HG03571 (cell line): Measurements from ENCODE around the gene TCP11.

ENCODE experiments used
- ATAC-seq: cut with Tn5 transposase; IDR thresholded peaks from one replicate; pipeline ENCODE4 v1.9.1; 2021; ENCODE audit not compliant: unreplicated experiment

Gene TCP11

DNA sequence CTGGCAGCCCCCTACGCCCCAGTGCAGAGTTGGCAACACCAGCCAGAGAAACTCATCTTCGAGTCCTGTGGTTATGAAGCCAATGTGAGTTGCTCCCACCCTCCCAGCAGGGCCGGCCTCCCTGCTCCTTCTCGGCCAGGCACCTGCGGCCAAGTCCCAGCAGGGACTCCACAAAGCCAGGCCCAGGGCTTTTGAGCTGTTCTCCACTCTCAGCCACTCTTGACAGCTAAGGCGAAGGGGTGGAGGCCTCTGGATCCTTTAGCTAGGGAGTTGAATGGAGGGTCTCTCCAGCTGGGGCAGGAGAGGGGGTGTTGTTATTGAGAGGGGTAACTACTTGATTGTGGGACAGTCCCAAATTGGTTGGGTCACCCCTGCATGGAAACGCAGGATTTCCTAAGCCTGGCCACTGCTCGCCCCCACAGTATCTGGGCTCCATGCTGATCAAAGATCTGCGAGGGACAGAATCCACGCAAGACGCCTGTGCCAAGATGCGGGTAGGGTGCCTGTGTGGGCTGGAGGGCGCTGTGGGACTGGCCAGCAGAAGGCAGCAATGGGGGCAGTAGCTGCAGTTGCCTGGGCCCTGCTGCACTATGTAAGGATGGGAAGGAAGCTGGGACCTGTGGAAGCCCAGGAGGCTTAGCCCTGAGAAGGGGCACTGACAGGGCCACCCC is 58.3 kb downstream of the TCP11 start:
- ATAC-seq = no peak

DNA sequence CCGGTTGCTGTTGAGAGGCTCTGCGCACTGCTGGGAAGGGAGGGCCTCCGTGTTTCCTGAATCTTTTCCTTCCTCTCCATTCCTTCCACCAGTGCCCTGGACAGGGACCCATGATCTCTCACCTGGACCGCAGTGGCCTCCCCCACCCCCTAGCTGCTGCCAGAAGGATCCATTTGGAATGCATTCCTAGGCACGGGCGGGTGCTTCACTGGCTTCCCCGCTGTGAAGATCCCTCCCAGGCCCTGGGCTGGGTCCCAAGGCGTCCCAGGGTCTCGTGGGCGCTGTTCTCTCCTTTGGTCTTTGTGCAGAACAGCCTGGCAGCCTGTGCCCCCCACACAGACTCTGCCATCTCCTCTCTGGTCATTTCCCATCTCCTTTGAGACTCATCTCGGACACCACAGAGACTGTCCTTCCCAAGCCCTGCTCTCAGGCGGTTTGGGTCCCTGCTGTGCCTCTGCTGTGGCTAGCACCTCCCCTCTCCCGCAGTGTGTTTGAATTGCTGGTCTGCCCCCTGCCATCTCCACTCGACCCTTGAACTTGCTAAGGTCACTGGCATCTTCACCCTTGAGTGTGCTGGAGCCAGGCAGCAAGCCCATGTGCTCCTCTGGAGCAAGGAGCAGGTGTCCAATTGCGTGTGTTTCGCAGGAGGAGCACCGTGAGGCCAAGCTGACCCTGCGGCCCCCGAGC is 59.0 kb downstream of the TCP11 start:
- ATAC-seq = no peak

DNA sequence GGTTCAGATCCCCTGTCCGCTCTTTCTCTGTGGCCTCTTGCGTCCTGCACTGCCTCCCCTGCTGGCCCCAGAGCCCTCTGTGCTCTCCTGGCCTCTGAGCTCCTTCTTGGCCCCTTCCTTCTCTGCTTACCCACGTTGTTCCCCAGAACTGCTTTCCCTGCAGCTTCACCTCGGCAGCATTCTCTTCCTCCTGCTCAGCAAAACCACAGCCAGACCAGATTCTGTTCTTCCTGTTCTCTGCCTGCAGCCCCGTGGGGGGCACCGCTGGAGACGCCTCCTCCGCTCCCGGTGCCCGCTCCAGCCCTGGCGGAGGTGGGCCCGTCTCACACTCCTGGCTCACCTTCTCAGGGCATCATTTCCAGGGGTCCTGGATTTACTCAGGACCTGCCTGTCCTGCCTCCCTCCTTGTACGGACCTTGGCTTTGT is 59.7 kb downstream of the TCP11 start:
- ATAC-seq = no peak

DNA sequence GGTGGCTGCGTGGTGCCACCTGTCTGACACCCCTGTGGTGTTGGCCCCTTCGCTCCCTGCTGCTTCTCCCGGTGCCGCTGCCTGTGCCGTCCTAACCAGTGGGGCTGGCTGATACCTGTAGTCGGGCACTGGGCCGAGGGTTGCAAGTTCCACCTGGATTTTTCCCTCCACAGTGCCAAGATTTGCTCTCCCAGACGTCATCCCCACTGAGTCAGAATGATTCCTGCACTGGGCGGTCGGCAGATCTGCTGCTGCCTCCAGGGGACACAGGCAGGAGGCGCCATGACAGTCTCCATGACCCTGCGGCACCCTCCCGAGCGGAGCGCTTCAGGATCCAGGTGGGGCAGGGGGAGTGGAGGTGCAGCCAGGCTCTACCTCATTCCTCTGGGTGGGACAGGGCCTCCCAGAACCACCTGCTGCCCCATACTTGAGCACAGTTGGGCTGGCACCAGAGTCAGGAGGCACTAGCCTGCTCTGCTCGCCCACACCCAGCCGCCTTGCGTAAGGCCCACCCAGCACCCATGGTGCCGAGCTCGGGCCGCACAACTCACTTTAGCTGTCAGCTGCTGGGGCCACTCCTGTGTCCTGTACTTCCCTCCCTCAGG is 60.2 kb downstream of the TCP11 start:
- no peak for ATAC-seq

DNA sequence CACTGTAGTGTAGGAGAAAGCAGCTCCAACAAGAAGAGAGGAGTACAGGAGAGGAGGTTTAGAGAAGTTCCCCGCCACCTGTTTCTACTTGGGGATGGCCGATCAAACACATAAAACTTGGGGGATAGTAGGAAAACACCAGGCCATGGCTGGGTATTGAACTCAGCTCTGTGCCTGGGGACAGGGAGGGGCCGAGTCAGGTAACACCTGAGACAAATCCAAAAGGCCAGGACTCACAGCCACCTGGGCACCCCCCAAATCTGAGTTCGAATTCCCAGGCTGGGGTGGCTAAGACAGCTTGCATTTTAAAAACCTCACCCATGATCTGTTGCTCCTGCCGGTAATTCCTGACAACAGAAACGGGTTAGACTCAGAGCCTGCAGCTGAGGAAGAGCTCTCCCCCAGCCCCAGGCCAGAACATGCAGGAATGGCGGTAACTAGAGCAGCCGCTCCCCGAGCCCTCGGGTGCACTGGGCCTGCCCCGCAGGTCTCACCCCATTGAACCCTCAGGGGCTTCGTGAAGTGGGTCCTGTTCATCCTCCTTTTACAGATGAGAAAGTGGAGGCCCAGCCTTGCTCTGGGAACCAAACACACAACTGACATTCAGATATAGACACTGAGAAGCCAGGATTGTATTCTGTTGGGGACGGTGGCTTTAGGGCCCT is 61.0 kb downstream of the TCP11 start:
- no peak for ATAC-seq

DNA sequence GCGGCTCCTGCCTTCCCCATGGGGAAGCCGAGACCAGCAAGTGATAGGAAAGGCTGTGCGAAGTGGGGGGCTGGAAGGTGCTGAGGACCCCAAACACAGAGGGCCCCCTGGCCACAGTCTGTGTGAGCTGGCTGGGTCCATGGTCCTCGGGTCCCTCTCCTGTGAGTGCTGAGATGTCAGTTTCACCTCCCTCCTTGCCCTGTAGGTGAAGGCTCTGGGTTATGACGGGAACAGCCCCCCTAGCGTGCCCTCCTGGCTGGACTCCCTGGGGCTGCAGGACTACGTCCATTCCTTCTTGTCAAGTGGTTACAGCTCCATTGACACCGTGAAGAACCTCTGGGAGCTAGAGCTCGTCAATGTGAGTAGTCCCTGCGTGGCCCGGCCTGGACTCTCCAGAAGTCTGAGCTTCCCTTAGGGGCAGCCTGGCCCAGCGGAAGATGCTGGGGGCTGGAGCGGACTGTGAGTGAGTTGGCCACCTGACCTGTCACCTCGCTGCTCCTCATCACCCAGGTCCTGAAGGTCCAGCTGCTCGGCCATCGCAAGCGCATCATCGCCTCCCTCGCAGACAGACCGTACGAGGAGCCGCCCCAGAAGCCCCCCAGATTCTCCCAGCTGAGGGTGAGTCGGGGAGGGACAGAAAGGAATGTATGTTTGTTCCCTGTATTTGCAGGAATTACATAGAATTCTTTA is 61.7 kb downstream of the TCP11 start:
- no peak for ATAC-seq

DNA sequence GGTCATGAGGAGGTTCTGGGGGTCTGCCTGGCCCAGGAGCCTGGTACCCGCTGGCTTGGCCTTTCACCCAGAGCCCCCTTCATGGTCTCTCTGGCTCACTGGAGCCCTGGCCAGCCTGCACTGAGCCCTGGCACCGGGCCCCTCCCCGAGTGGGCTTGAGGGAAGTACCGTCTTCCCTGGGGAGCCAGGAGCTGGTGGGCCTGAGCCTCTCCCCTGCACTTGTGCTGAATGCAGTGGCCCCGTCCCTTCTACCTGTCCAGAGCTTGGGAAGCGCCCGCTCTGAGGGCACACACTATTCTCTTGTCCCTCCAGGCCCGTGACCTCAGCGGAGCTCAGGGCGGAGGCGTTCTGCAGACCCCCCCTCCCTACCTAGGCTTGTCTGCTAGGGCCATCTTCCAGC is 62.2 kb downstream of the TCP11 start:
- no peak for ATAC-seq

DNA sequence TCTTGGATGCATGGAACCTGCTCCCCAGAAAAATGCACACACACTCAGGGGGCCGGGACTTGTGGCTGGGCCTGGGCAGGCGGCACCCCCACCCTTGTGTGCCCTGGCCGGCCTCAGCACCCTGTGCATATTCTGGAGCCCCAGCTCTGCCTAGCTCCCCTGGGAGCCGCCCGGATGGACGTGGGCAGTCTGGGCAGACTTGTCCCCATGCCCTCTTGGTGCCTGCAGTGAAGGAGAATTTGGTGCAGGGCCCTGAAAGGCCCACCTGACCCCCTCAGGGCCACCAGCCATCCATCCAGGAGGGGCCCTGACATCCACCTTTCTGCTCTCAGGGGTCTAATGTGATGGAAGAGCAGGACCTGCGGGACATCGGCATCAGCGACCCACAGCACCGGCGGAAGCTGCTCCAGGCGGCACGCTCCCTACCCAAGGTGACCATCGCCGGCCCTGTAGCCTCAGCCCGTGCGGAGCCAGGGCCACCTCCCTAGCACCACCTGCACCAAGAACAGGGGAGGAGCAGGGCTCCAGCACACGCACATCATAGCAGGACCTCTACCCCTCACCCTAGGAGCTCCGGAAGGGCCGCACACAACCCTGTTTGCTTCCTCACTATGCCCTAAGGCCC is 62.8 kb downstream of the TCP11 start:
- ATAC-seq = no peak

DNA sequence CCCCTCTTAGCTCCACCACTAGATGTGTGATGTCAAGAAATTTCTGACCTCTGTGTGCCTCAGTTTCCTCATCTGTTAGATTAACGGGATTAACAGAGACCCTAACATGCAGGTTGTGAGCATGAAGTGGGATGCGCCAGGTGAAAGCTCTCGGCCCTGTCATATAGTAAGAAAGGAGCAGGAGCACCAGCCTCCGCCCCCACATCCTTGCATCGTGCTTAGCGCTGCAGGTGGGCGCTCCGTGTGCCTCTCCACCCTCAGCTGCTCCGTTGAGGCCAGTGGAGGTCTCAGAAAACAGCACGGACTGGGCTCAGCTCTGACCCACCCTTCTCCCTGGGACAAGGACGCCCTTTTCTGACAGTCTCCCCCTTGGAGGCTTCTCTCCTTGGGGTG is 63.4 kb downstream of the TCP11 start:
- no peak for ATAC-seq

DNA sequence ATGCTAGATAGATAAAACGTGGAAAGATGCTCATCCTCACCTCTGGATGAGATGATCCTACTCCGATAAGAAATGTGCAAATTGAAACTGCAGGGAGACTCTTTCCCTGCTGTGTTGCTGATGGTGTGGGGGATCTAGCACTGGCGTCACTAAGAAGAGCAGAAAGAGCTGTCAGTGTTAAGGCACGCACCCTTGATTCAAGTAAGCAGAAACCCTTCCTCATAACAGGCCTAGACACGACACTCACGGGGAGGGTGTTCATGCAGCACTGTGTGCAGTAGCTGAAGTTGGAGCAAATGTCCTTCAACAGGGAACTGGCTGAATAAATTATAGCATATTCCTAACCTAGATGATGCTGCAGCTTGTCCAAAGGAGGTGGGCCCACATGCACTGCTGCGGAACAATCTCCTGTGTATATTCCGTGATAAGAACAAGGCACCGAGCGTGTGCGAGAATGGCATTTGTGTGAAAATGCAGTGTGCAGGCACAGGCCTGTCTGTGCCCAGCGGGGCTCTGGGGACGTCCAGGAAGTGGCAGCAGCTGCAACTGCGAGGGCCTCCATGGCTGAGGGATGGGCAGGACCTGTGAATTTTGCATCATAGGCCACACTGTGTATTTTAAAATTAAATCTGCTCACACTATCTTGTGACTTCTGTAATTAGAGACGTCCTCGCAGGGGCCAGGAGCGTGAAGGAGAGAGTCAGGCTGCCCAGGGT is 64.0 kb downstream of the TCP11 start:
- no peak for ATAC-seq

DNA sequence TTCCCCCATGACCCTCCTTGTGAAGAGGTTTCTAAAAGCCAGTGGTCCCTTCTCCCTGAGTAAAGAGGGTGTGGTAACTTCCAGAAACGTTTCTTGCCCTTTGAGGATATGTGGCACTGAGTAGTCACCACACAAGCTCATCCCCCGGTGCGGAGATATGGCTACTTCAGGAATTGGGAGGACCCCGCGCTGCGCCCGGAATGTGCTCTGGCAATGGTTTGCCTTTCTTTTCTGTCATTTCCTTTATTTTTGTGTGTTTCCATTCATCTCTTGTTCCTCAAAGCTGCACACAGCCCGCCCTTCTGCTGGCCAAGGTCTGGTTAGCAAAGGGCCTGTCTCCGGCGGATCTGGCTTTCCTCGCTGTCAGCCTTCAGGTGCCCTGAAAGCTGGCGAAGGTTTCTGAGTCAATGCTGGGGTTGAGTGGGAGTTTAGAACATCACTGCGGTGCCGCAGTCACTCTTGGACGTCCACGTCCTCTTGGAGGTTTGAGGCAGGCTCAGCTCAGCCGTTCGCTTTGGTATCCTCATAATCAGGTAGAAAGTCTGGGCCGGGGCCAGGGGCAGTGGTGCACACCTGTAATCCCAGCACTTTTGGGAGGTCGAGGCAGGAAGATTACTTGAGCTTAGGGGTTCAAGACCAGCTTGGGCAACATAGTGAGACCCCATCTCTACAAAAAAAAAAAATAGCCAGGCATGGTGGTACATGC is 67.2 kb downstream of the TCP11 start:
- ATAC-seq = no peak

DNA sequence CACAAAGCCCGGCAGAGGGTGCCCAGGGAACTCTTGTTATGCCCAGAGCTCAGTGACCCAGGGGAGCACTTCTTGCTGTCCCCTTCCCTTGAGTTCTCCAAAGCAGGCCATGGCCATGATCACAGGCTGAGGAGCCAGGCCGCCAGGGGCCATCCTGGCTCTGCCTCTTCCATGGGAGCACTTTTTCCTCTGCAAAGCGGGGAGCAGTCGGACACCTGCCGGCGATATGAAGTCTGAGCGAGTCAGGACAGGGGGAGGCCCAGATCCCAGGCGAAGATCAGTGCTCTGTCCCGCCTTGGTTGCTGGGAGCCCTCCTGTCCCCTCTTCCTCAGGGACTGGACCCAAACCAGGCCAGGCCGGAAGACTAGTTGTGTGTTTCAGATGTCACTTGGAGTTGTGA is 67.9 kb downstream of the TCP11 start:
- ATAC-seq = no peak

DNA sequence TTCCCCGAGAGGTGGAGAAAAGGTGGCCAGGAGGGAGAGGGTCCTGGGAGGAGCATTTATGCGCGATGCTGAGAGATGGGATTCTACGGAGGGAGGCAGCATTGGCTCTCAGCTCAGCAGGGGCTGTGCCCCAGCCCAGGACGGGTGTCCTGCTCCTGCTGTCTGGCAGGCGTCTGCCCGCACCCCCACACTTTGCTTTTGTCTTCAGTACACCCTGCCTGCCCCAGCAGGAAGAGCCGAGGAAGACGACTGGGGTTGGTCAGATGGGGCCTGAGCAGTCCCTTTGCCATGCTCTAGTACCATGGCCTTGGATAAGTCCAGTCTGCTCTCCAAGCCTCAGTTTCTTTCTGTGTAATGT is 68.5 kb downstream of the TCP11 start:
- ATAC-seq = no peak

DNA sequence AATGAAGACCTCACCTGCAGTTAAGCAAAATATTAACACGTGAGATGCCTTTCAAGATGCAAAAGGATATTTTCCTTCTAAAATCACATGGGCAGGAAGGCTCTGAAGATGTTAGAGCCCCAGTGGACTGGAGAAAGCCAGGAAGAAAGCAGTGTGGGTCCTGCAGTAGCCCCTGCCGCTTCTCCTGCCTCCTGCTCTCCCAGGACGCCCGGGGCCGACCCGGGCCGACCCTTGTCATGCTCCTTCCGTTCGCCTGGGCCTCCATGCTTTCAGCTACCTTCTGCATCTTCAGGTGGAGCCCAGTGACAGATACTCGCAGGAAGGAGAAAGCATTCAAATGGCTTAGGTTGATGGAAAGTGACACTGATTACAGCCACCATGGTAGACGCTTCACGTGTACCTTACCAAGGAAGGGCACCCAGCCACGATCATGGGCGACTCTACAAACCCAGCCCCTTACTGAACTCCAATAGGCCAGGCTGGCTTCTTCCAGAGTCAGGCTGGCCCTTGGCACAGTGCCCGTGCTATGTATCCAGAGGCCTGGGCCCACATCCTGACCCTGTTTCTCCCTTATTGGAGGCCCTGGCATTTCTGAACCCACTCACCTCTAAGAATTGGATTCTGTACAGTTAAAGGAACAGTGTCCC is 69.0 kb downstream of the TCP11 start:
- no peak for ATAC-seq

DNA sequence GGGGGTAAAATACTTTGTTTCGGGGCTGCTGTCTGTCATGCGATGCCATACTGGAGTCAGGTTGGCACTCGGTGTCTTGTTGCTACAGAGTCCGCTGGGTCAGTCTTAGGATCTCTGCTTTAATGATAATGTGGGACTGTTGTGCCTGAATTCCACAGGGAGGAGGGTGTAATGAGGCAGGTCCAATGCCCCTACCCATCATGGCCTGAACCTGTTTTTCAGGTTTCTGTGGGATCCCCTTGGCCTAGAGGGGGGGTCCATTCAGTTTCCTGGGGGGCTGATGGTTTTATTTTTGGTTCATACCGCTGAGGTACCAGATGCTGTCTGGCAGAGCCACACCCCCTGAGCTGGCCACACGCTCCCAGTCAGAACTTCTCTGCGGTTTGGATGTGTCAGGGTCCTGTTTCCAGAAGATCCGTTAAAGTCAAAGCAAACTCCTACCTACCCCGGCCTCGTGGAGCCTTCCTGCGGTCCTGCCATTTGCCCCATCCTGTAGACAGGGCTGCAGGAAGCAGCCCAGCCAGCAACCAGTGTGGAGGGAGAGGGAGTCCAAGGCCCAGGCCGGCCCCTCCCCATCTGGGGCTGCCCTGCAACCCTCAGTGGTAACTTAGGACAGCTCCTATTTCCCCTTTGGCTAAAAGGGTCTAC is 69.7 kb downstream of the TCP11 start:
- ATAC-seq = no peak

DNA sequence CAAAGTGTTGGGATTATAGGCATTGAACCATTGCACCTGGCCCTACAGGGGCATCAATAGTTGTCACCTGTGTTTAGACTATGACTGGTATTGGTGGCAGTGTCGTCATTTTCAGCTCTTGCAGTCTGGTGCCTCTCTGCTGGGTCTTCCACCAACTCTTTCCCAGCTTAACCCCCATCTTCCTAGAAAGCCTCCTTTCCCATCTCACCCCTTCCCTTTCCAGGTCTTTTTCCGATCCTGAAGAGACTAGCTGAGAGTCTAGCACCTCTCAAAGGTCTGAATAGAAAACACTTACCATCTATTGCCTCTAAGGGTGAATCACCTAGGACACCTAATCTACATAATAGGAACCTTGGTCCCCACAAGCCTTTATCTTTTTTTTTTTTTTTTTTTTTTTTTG is 71.0 kb downstream of the TCP11 start:
- no peak for ATAC-seq

DNA sequence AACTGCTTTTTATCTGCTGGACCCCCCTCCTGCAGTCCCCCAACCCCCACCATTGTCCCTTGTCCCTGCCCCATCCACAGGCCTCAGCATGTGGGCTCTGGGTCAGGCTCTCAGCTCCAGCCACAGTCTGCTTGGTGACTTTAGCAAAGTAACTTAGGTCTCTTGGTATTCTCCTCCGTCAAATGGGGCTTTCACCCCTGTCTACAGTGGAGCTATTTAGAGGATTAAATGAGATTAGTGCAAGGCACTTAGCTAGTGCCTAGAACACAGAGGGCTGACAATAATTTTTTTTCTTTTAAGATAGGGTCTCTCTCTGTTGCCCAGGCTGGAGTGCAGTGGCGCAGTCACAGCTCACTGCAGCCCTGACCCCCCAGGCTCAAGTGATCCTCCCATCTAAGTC is 71.9 kb downstream of the TCP11 start:
- ATAC-seq = no peak

DNA sequence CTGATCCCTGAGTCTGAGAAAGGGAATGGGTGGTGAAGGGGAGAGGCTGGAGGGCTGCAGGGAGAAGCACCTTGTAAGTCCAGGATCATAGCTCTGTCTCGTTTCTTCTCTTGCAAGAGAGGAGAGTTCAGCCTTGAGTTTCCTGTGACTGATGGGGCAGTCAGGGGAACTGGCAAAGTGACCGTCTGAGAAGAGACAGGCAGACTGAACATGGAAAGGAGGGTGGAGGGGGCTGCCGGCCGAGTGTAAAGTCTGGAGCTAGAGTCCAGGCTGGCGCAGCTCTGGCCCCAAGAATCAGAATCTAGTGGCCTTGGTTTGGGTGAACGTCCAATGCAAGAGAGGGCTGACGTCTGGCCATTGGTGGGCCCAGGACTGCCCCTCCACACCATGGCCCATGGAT is 72.5 kb downstream of the TCP11 start:
- no peak for ATAC-seq

DNA sequence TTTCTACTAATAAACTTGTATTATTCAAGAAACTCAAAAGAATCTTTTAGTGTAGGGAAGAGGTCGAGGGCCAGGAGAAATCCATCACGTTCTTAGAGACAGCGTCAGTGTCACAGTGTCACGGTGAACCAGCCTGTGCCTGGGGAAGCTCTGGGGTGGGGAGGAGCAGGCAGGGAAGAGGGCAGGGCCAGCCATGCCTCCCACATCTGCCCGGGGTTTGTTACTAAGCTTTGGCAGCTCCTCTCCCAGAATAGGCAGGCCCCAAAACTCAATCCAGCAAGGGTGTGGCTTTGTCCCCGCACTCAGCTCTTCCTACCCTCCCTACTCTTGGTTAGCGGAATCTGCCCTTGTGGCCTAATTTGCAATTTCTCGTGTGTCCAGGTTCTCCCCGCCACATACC is 72.9 kb downstream of the TCP11 start:
- no peak for ATAC-seq
